Measurements from ENCODE around the gene CDYL2.

DNA sequence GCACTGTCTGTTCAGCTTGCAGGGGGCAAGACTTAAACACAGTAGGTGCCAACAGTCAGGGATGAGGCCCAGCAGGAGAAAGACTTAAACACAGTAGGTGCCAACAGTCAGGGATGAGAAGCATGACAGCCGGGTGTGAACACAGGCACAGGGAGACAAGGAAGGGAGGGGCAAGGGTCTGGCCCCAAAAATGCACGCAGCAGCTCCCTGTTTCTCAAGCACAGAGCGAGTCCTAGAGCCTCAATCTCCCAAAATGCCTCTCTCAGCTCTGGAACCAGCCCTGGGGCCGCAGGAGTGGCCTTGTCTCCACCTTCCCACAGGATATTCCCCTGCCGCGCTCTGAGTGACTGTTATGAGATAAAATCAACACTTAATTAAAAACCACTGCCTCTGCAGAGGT, 197.2 kb downstream of the CDYL2 start:
- TF ChIP-seq, protein P1, sequence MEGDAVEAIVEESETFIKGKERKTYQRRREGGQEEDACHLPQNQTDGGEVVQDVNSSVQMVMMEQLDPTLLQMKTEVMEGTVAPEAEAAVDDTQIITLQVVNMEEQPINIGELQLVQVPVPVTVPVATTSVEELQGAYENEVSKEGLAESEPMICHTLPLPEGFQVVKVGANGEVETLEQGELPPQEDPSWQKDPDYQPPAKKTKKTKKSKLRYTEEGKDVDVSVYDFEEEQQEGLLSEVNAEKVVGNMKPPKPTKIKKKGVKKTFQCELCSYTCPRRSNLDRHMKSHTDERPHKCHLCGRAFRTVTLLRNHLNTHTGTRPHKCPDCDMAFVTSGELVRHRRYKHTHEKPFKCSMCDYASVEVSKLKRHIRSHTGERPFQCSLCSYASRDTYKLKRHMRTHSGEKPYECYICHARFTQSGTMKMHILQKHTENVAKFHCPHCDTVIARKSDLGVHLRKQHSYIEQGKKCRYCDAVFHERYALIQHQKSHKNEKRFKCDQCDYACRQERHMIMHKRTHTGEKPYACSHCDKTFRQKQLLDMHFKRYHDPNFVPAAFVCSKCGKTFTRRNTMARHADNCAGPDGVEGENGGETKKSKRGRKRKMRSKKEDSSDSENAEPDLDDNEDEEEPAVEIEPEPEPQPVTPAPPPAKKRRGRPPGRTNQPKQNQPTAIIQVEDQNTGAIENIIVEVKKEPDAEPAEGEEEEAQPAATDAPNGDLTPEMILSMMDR (IDR thresholded peaks at IDR 0.05), result no peak
- TF ChIP-seq ZFX (IDR thresholded peaks at IDR 0.05; ENCODE audit: borderline replicate concordance), result no peak

Data from 22Rv1 (cell line).